ENCODE results near the gene SCAMP5.

Gene SCAMP5

GRCh38 chr15:75048394-75048793 is 53.0 kb downstream of the SCAMP5 start:
- no peak for DNase-seq (ENCODE audit: low read depth)

DNA sequence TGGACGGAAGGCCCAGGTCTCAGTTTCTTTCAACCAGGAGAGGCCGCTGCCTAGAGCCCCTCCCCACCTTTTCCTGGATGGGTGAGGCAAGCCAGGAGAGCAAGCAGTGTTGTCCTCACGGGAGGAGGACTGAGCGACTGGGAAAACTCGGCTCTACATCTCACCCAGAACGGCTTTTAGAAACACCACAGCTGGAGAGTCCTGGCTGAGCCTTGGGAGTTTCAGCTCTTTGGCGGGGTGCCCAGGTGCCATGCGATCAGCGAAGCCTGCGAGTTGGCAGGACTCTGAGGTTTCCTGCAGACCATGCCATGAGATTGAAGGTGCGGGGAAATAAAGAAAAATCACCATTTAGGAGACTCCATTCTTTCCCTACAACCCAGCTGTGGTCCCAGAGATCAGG is 54.0 kb downstream of the SCAMP5 start:
- DNase-seq (ENCODE audit: low read depth) = no peak

DNA sequence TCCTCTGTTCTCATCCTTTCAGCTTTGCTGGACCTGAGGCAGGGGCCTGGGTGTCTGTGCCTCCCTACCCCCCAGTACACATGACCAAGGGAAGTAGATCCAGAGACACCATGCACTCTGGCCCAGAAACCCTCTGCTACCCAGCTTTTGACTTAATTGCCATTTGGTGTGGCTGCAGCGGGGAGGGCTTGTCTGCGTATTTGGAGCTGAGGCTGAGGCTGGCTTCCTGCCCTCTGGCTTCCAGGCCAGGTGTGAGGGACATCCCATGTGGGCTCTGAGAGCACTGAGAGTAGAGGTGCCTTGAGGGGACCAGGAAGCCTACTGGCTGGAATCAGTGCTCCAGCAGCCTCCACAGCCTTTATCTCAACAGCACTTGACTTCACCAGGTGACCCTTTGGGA is 54.9 kb downstream of the SCAMP5 start:
- no peak for DNase-seq (ENCODE audit: low read depth)

- no peak for DNase-seq (ENCODE audit: low read depth)
Measured at GRCh38 chr15:75051191-75051608, 55.8 kb downstream of the SCAMP5 start.

DNA sequence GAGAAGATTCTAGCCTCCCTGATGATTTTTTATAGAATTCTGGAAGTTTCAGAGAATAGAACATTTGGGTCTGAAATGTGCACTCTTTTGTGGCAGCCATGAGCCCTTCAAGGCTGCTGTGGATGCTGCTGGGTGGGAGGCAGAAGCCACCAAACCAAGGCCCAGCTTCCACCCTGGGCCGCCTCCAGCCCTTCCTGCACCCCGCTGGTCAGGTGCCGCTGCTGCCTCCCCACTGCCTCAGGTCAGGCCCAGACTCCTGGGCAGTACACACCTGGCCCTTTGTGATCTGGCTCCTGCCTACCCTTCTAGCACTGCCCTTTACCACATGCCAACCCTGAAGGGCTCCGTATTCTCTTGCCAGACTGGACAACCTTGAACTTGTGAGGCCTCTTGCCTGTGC is 56.3 kb downstream of the SCAMP5 start:
- DNase-seq (ENCODE audit: low read depth) = no peak

- no peak for DNase-seq (ENCODE audit: low read depth)
Measured at GRCh38 chr15:75052972-75053747, 57.8 kb downstream of the SCAMP5 start.

DNA sequence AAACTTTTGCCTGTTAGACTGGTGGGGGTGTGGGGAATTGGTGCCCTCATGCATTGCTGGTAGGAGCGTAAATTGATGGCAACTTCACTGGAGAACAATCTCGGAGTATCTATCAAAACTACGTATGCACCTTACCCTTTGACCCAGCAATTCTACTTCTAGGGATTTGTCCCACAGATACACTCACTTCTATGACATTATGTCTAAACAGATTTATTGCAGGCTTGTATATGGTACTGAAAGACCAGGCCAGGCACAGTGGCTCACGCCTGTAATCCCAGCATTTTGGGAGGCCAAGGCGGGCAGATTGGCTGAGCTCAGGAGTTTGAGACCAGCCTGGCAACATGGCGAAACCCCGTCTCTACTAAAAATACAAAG is 58.4 kb downstream of the SCAMP5 start:
- DNase-seq (ENCODE audit: low read depth) = no peak

GRCh38 chr15:75054172-75054897 is 59.0 kb downstream of the SCAMP5 start:
- DNase-seq (ENCODE audit: low read depth) = no peak

DNA sequence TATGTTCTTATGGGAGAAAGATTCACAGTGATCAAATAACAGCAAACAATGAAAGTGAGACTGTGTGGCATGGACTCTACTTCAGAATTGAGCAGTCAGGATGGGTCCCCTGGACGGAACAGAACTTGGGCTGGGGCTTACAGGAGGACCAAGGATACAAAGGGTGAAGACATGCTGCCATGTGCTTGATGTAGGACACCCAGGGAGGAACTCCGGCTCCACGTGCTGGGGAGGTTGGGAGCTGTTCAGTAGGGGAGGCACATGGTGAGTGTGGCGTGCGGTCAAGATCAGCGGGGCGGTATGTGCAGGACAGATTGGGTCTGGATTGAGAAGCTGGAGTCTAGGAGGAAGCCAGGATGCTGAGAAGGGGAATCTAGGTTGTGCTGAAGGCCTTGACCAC is 60.7 kb downstream of the SCAMP5 start:
- DNase-seq (ENCODE audit: low read depth) = no peak

- no peak for DNase-seq (ENCODE audit: low read depth)
Measured at GRCh38 chr15:75058127-75058905, 63.0 kb downstream of the SCAMP5 start.

DNA sequence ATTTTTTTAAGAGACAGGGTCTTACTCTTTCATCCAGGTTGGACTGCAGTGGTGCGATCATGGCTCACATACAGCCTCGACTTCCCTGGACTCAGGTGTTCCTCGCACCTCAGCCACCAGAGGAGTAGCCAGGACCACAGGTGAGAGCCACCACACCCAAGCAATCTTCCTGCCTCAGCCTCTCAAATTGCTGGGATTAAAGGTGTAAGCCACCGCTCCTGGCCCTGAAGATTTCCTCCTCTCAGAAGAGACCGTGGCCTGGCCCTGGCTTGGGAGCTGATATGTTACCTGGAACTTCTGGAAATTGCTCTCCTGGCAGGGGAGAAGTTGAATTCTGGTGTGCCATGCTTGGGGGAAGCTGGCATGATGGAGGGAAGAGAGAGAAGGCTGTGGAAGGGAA is 64.2 kb downstream of the SCAMP5 start:
- no peak for DNase-seq (ENCODE audit: low read depth)

DNA sequence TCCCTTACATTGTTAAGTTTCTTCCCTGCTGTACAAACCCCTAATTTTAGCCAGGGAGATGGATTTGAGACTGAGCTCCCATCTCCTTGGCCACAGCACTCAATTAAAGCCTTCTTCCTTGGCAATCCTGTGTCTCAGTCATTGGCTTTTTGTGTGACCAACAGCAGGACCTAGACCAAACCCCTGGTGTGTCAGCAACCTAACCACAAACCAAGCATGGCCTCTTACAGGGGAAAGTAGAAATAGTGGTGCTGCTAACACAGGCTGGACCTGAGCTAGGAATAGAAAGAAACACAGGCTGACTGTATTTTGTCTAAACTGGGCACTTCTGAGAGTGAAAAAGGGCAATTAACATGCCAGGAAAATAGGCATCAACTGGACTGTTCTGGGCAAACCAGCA is 65.9 kb downstream of the SCAMP5 start:
- no peak for DNase-seq (ENCODE audit: low read depth)

- DNase-seq (ENCODE audit: low read depth) = no peak
Measured at GRCh38 chr15:75062706-75063105, 67.3 kb downstream of the SCAMP5 start.

DNA sequence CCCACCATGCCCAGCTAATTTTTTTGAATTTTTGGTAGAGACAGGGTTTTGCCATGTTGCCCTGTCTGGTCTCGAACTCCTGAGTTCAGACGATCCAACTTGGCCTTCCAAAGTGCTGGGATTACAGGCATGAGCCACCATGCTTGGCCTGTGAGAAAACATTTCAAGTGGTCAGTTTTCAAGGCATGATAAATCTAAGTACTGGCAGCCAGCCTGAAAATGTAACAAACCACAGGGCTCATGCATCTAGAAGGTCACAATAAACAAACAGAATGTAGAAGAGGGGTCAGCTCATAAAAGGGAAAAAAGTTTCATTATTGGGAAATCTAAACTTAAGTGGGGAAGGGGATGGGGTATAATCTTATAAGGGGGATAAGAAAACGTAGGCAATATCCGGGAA is 68.0 kb downstream of the SCAMP5 start:
- no peak for DNase-seq (ENCODE audit: low read depth)

DNA sequence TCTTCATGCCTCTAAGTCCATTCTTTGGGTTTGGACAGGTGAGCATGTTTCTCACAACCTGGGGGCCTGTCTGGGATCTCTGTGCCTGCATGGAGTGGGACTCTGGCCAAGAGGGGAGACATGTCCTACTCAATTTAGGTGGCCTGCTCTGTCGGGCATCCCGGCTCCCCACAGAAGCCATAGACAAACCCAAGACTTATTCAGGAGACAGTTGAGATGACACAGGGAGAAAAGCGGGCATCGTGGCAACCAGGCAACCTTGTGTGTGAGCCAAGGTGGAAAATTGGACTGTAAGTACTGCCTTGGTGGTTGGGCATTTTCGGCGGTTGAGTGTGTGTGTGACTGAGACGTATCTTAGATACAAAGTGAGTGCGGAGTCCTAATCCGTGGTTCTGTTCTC is 68.5 kb downstream of the SCAMP5 start:
- no peak for DNase-seq (ENCODE audit: low read depth)

- DNase-seq (ENCODE audit: low read depth) = no peak
Measured at GRCh38 chr15:75064846-75065245, 69.5 kb downstream of the SCAMP5 start.

DNA sequence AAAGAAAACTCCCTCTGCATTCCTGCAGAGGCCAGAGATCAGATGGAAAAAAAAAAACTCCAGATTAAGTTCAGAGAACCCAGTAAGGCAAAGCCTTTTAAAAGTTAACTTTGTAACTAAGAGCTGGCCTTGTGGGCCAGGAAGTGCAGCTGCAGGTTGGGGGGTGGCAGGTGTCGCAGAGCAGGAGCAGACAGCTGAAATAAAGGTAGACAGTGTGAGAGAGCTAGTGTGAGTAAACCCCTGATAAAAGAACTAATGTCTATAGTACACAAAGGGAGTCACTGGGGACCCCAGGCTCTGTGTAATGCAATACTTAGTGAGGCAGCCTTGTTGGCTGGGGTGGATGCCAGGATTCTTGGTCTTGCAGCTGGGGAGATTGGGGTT is 70.1 kb downstream of the SCAMP5 start:
- no peak for DNase-seq (ENCODE audit: low read depth)

GRCh38 chr15:75065851-75066509 is 70.6 kb downstream of the SCAMP5 start:
- DNase-seq (ENCODE audit: low read depth) = no peak

GRCh38 chr15:75067123-75067830 is 71.9 kb downstream of the SCAMP5 start:
- DNase-seq (ENCODE audit: low read depth) = no peak

GRCh38 chr15:75068748-75069147 is 73.4 kb downstream of the SCAMP5 start:
- DNase-seq (ENCODE audit: low read depth) = no peak

GRCh38 chr15:75069301-75069925 is 74.0 kb downstream of the SCAMP5 start:
- DNase-seq (ENCODE audit: low read depth) = no peak
